ENCODE measurements around the gene LHX3. TPM values are rescaled to one million over a fixed set of nuclear protein-coding genes. Genes with fewer than 3 reads are reported as not detected.

LHX3 gene
- total RNA-seq, 1 experiment from 2014 or later: 0.22 TPM

GRCh38 chr9:136249877-136250559 is 45.1 kb upstream of the LHX3 start:
- Histone ChIP-seq H3K27ac (no peak overlapping the region), H4K20me1 (ENCODE audit: insufficient read depth) (no peaks in the 10 kb centered on the region), H3F3A (ENCODE audit: insufficient read depth, low read depth) (peaks cover 6% of the 10 kb centered on the region; the same call in 1 of the 2 replicates), H3K36me3 (ENCODE audit: low read depth) (no peaks in the 10 kb centered on the region), H3K4me1 (replicated peaks; ENCODE audit: insufficient read depth) (no peaks in the 10 kb centered on the region), H3K4me2 (no peak overlapping the region), H3K4me3 (no peak overlapping the region), H2AFZ (no peak overlapping the region), H3K27me3 (ENCODE audit: insufficient read depth, low read depth) (peaks cover 50% of the 10 kb centered on the region), H3K79me2 (ENCODE audit: low read depth) (peaks cover 3% of the 10 kb centered on the region), H3K9me3 (ENCODE audit: insufficient read depth, low read depth) (no peaks in the 10 kb centered on the region), H3K9me2 (ENCODE audit: insufficient read depth) (no peaks in the 10 kb centered on the region)
- TF ChIP-seq EZH2 (IDR thresholded peaks at IDR 0.05; ENCODE audit: low read depth) (no peak), CTCF (conservative IDR thresholded peaks at IDR 0.05) (no peak)
- no peak for DNase-seq
- ChIA-PET POLR2A (ENCODE audit: unreplicated experiment) (no interaction called here), CTCF (interaction anchor here (0.6 kb wide), 1 partner anchor 382 kb away, joined by 3 read pairs; no protein-coding TSS in a partner anchor)
- intact Hi-C loops (cut with micrococcal nuclease; ENCODE audit: unreplicated experiment): no loop called here
- BruUV-seq (replicated peaks): no TSS peak

DNA sequence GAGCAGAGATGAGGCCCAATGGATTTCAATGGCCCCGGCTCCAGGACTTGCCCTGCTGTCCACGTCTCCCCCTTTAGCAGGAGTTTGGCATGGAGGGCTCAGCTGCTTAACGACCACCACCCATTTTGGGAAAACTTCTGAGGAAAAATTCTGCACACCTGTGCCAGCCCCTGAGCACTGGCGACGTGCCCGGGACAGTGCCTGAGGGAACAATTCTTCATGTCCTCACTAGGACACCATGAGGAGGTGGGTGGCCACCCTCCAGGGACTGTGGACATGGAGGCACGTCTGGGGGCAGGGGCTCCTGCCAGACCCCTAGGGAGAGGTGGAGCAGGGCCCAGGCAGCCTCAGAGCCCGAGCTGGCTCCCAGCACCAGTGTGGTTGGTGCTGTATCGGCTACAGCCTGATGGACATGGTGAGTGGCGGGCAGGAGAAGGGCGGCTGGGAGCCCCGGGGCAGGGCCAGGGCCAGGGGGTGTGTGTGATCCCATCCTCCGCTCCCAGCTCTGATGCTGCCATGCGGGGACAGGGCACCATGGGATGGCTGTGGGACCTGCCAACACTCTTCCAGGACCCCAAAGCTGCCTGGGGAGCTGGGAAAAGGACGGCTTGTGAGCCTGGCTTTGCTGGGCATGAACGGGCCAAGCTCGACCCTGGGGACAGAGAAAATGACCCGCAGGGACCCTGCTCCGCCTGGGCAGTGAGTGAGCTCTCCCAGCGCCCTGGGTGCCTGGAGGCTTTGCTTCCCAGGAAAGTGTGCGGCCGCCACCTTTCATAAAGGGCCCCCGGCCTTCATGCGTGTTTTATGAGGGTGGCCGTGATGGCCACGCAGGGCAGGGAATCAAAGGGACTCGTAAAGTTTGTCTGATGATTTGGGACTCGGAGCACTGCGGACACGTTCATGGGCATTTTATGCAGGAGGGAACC is 44.3 kb upstream of the LHX3 start:
- intact Hi-C loops (cut with micrococcal nuclease; ENCODE audit: unreplicated experiment): no loop called here
- POLR2A ChIA-PET (ENCODE audit: unreplicated experiment): no interaction called here

More for the DNA sequence above, 44.3 kb upstream of the LHX3 start:
- Histone ChIP-seq H4K20me1 (ENCODE audit: insufficient read depth) (peaks cover 7% of the 10 kb centered on the region), H3K9me3 (ENCODE audit: insufficient read depth, low read depth) (no peaks in the 10 kb centered on the region), H2AFZ (no peak overlapping the region), H3K4me1 (replicated peaks; ENCODE audit: insufficient read depth) (peaks cover 5% of the 10 kb centered on the region), H3K4me3 (no peak overlapping the region), H3K9me2 (ENCODE audit: insufficient read depth) (no peaks in the 10 kb centered on the region), H3K4me2 (no peak overlapping the region), H3K79me2 (ENCODE audit: low read depth) (peaks cover 11% of the 10 kb centered on the region), H3K27ac (no peak overlapping the region), H3K27me3 (ENCODE audit: insufficient read depth, low read depth) (peaks cover 42% of the 10 kb centered on the region), H3F3A (ENCODE audit: insufficient read depth, low read depth) (peaks cover 6% of the 10 kb centered on the region; the same call in 1 of the 2 replicates), H3K36me3 (ENCODE audit: low read depth) (no peaks in the 10 kb centered on the region)
- CTCF ChIA-PET: interaction anchor here (0.6 kb wide), 1 partner anchor 383 kb away, joined by 3 read pairs; no protein-coding TSS in a partner anchor
- no TSS peak for BruUV-seq (replicated peaks)
- DNase-seq: no peak
- TF ChIP-seq CTCF (conservative IDR thresholded peaks at IDR 0.05) (no peak), EZH2 (IDR thresholded peaks at IDR 0.05; ENCODE audit: low read depth) (no peak)

Measured in PC-9 (cell line).